HUES6 (cell line): ENCODE measurements around the gene FLT4.
A peak's percentile ranks its signal among the peaks of the same experiment; 100 is the strongest.
"Not testable (repeated sequence)": the region's sequence is repeated elsewhere in the genome, so short reads cannot be mapped to it uniquely, and the experiment has no call there.

ENCODE experiments used
- H3K27ac ChIP-seq: 2 replicates; pipeline ENCODE4 v1.7.0; 2013; ENCODE audit warnings: low read depth, mild to moderate bottlenecking, low read length, inconsistent platforms
- H3K27me3 ChIP-seq: 2 replicates; pipeline ENCODE4 v1.6.1; 2013; ENCODE audit warnings: low read length; ENCODE audit not compliant: control insufficient read depth, insufficient read depth
- H3K36me3 ChIP-seq: 2 replicates; pipeline ENCODE4 v1.6.1; 2013; ENCODE audit warnings: low read length; ENCODE audit not compliant: control insufficient read depth, insufficient read depth
- H3K4me1 ChIP-seq: 2 replicates; pipeline ENCODE4 v1.6.1; 2013; ENCODE audit warnings: low read length; ENCODE audit not compliant: control insufficient read depth, insufficient read depth
- H3K4me3 ChIP-seq: 2 replicates; pipeline ENCODE4 v1.5.1; 2013; ENCODE audit warnings: low read depth, low read length
- H3K9ac ChIP-seq: one replicate; pipeline ENCODE4 v1.6.1; 2013; ENCODE audit warnings: mild to moderate bottlenecking, low read length
- H3K9me3 ChIP-seq: 2 replicates; pipeline ENCODE4 v1.6.1; 2013; ENCODE audit warnings: low read depth, low read length; ENCODE audit not compliant: control insufficient read depth, insufficient read depth

FLT4 gene

DNA sequence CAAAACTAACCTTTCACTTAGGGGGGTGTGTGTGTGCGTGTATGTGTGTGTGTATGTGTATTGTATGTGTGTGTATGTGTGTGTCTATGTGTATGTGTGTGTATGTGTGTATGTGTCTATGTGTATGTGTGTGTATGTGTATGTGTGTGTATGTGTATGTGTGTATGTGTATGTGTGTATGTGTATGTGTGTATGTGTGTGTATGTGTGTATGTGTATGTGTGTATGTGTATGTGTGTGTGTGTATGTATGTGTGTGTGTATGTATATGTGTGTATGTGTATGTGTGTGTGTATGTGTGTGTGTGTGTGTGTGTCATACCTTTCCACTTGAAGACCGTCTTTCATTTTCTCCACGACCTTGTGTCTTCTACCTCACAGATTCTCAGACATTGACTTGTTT is 20.8 kb upstream of the FLT4 start:
- H3K4me3 ChIP-seq: no peak overlapping the region
- H3K4me1 ChIP-seq: peaks cover 4% of the 10 kb centered on the region
- peaks cover 41% of the 10 kb centered on the region for H3K27me3 ChIP-seq
- H3K9ac ChIP-seq: no peak overlapping the region
- H3K9me3 ChIP-seq: no peaks in the 10 kb centered on the region
- H3K36me3 ChIP-seq: no peaks in the 10 kb centered on the region
- no peak overlapping the region for H3K27ac ChIP-seq

DNA sequence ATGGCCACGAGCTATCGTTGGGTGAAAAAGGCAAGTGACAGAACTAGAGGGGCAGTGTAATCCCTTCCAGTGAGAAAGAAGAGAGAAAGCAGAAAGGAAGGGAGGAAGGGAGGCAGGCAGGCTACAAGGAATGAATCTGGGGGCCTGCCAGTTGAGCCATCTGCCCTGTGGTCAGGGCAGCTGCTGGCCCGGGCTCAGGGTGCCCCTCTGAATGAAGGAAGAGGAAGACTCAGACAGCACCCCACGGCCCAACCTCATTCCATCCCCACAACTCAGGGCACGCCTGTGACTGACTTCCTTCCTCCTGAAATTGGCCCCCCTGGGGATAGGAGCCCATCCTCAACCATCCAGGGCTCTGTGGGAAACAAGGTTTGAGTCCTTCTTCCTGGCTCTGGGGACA is 20.3 kb upstream of the FLT4 start:
- H3K4me3 ChIP-seq: no peak overlapping the region
- H3K9ac ChIP-seq: no peak overlapping the region
- H3K9me3 ChIP-seq: no peaks in the 10 kb centered on the region

DNA sequence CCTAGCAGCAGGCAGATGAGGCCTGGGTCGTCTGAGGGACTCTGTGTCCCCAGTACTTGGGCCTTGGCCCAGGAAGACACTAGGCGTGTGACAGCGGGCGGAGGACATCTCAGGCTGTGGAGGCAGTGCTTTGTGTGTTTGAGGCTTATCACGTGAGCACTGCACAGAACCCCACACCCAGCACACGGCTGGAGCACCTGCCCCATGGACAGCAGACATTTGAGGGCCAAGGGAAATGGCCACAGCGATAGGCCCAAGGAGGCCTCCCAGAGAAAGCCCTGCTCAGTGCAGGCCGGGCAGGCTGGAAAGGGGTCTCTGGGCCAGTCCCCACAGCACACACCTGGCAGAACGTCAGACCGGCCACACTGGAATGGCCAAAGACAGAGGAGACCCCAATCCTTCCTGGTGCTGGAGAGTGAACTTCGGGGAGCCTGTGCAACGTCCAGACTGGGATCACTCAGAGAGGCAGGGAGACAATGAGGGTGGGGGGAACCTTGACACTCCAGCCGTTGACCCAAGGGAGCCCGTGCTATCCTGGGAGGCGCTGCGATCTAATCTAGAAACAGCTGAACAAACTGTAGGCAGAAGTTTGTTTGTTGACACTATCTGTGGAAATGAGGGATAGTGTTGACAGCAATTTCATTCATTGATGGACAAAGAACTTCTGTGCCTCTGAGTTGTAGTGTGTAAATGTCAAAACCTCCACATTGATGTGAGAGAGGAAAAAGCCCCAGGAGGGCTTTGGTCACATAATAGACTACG is 19.6 kb upstream of the FLT4 start:
- H3K9ac ChIP-seq: no peak overlapping the region
- no peak overlapping the region for H3K4me3 ChIP-seq
- H3K4me1 ChIP-seq: peaks cover 4% of the 10 kb centered on the region

More for the DNA sequence above, 20.3 kb upstream of the FLT4 start:
- Histone ChIP-seq H3K27me3 (peaks cover 36% of the 10 kb centered on the region), H3K36me3 (no peaks in the 10 kb centered on the region), H3K4me1 (peaks cover 4% of the 10 kb centered on the region), H3K27ac (no peak overlapping the region)

DNA sequence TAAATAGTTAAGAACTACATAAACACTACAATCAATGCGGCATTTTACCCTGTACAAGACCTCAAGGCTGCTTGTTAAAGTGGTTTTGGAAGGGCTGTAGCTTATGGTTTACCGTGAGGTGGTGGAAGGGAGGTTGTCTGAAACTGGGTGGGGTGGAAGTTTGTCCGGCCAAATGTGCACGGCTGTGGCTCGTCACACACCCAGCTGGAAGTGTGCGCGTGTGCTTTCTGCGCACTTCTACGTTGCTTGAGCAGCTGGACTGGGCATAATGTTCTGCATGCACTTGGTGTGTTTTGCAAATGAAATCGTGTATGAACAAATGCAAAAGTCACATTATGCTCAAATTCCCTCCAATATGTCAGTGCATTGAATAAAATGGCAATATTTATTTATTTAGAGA is 17.4 kb upstream of the FLT4 start:
- no peak overlapping the region for H3K27ac ChIP-seq
- H3K27me3 ChIP-seq: peaks cover 9% of the 10 kb centered on the region
- no peaks in the 10 kb centered on the region for H3K36me3 ChIP-seq
- H3K9me3 ChIP-seq: no peaks in the 10 kb centered on the region
- no peak overlapping the region for H3K4me3 ChIP-seq
- H3K9ac ChIP-seq: no peak overlapping the region
- H3K4me1 ChIP-seq: no peaks in the 10 kb centered on the region; the same call in 1 of the 2 replicates

More for the DNA sequence above, 19.6 kb upstream of the FLT4 start:
- H3K27me3 ChIP-seq: peaks cover 29% of the 10 kb centered on the region
- H3K27ac ChIP-seq: no peak overlapping the region
- H3K36me3 ChIP-seq: no peaks in the 10 kb centered on the region
- no peaks in the 10 kb centered on the region for H3K9me3 ChIP-seq

DNA sequence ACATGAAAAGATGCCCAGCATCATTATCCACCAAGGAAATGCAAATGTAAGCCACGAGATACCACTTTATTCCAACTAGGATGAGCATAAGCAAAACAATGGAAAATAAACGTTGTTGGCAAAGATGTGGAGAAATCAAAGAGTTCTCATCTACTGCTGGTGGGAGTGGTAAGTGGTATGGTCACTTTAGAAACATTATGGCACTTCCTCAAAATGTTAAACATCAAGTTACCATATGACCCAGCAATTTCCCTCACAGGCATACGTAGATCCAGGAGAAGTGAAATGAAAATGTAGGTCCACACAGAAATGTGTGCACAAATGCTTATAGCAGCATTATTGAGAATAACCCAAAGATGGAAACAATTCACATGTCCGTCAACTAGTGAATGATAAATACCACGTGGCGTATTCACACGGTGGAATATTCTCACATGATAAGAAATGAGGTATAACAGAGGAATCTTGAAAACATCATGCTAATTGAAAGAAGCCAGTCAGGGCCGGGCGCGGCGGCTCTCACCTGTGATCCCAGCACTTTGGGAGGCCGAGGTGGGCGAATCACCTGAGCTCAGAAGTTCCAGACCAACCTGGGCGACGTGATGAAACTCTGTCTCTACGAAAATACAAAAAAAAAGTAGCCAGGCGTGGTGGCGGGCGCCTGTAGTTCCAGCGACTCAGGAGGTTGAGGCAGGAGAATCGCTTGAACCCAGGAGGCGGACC is 16.4 kb upstream of the FLT4 start:
- Histone ChIP-seq H3K36me3 (no peaks in the 10 kb centered on the region), H3K9me3 (no peaks in the 10 kb centered on the region), H3K27me3 (no peaks in the 10 kb centered on the region; the same call in 1 of the 2 replicates), H3K4me1 (no peaks in the 10 kb centered on the region; the same call in 1 of the 2 replicates), H3K27ac (no peak overlapping the region), H3K4me3 (no peak overlapping the region), H3K9ac (no peak overlapping the region)

DNA sequence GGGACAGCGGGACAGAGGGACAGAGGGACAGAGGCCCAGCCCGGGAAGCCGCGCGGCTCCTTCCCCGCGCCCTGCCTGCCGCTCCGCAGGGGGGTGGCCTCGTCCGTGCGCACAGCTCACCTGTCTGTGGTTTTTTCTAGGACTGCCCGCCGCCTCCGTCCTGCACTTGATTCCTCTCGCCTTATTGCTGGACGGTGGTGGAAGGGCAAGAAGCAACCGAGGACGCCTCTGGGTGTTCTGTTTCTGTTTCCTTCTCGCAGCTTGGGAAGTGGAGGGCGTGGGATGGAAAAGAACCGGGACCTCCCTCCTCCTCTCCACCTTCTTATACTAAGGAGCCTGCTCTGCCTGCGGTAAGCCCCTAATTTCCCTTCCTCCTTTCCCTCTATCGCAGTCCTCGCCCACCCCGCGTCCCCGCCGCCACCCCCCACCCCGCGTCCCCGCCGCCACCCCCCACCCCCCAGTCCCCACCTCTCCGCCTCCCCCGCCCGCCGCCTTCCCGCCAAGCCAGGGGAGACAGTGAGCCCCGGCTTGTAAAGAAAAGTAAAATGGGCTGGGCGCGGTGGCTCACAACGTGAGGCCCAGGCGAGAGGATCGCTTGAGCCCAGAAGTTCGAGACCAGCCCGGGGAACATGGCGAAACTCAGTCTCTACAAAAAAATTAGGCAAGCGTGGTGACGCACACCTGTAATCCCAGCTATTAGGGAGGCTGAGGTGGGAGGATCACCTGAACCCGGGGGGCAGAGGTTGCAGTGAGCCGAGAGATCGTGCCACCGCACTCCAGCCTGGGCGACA is 9.6 kb upstream of the FLT4 start:
- Histone ChIP-seq H3K9ac (peak overlapping the region; percentile 33), H3K4me3 (peak overlapping the region; percentile 59), H3K27ac (no peak overlapping the region)

DNA sequence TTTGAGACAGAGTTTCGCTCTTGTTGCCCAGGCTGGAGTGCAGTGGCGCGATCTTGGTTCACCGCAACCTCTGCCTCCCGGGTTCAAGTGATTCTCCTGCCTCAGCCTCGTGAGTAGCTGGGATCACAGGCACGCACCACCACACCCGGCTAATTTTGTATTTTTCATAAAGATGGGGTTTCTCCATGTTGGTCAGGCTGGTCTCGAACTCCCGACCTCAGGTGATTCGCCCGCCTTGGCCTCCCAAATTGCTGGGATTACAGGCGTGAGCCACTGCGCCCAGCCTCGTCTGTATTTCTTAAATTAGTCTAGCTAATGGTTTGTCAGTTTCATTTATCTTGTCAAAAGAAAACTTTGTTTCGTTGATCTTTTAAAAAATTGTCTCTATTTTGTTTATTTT is 5.8 kb upstream of the FLT4 start:
- H3K4me1 ChIP-seq, H3K9me3 ChIP-seq, H3K4me3 ChIP-seq, H3K9ac ChIP-seq, H3K36me3 ChIP-seq, H3K27ac ChIP-seq: not testable (repeated sequence)
- H3K27me3 ChIP-seq: peaks cover 48% of the 10 kb centered on the region

More for the DNA sequence above, 9.6 kb upstream of the FLT4 start:
- no peaks in the 10 kb centered on the region for H3K4me1 ChIP-seq
- no peaks in the 10 kb centered on the region for H3K36me3 ChIP-seq
- H3K9me3 ChIP-seq: no peaks in the 10 kb centered on the region
- peaks cover 24% of the 10 kb centered on the region for H3K27me3 ChIP-seq

DNA sequence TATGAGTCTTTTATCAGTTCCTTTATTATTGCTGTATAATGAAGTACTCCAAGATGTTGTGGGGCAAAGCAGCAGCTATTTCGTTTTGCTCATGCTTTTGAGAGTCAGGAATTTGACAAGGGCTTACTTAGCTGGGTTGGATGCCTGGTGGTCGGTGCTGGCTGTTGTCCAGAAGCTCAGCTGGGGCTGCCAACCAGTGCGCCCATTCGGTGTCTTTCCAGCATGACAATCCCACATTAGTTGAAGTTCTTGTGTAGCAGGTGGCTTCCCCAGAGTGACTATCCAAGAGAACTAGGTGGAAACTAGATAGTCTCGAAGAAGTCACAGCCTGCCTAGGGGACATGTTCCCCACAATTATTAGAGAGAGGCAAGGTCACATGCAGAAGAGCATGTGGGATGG is 3.4 kb upstream of the FLT4 start:
- H3K4me3 ChIP-seq: no peak overlapping the region
- no peaks in the 10 kb centered on the region for H3K36me3 ChIP-seq
- no peaks in the 10 kb centered on the region for H3K9me3 ChIP-seq
- peaks cover 56% of the 10 kb centered on the region for H3K27me3 ChIP-seq
- no peak overlapping the region for H3K9ac ChIP-seq
- no peaks in the 10 kb centered on the region for H3K4me1 ChIP-seq
- no peak overlapping the region for H3K27ac ChIP-seq

DNA sequence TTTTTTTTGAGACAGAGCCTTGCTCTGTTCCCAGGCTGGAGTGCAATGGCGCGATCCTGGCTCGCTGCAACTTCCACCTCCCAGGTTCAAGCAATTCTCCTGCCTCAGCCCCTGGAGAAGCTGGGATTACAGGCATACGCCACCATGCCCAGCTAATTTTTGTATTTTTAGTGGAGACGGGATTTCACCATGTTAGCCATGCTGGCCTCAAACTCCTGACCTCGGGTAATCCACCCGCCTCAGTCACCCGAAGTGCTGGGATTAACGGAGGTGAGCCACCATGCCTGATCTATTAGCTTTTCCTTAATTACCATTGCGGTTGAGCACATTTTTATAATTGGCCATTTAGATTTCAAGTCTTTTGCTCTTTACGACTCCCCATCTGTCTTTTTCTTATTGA is 2.9 kb upstream of the FLT4 start:
- Histone ChIP-seq H3K9ac (no peak overlapping the region), H3K4me3 (no peak overlapping the region), H3K9me3 (no peaks in the 10 kb centered on the region), H3K36me3 (no peaks in the 10 kb centered on the region), H3K4me1 (no peaks in the 10 kb centered on the region), H3K27me3 (peaks cover 60% of the 10 kb centered on the region), H3K27ac (no peak overlapping the region)

DNA sequence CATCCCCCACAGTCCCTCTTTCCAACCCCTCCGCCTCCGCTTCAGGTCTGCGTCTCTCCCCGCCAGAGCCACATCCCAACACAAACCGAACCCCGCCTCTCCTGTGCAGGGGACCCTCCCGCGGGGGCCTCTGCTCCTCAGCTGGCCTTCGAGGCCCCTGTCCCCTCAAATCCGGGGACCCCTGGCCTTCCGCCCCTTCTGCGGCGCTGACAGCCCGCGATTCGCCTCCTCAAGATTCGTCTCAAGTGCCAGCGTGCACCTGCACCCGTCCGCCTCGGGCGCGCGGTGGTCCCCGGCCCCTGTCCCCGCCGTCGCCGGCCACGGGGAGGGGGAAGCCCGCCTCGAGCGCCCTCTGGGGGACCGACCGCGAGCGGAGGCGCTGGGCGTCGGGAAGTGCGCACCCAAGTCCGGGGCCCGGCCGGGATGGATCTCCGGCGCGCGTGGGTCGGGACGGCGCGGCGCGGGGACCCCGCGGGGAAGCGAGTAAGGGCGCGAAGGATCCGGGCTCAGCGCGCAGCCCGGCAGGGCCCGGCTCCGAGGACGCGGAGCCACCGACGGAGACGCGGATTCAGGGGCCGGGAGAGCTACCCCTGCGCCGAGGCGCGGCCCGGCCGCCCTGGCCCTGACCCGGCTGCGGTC is 623 bp downstream of the FLT4 start:
- no peaks in the 10 kb centered on the region for H3K4me1 ChIP-seq
- H3K36me3 ChIP-seq: no peaks in the 10 kb centered on the region
- no peaks in the 10 kb centered on the region for H3K9me3 ChIP-seq
- no peak overlapping the region for H3K9ac ChIP-seq
- peak overlapping the region; percentile 55 for H3K4me3 ChIP-seq
- H3K27me3 ChIP-seq: peaks cover 81% of the 10 kb centered on the region
- no peak overlapping the region for H3K27ac ChIP-seq
